Sigmoid colon (tissue), 3 donors: ENCODE measurements around the gene SUMO3.

Source experiments
- CTCF ChIP-seq, 4 experiments: fragments of 450-650 bp in 3 of 4; fragments of 200-600 bp in 1 of 4; IDR thresholded peaks; one replicate each; pipeline ENCODE4 v1.5.1; 2016 to 2019; ENCODE audit warnings: antibody characterized with exemption in 4 of 4, mild to moderate bottlenecking in 3 of 4, moderate library complexity in 2 of 4
- POLR2A ChIP-seq, 2 donors: fragments of 450-650 bp; IDR thresholded peaks; one replicate each; pipeline ENCODE4 v1.6.1; 2016; ENCODE audit warnings: antibody characterized with exemption in 2 of 2, mild to moderate bottlenecking in 2 of 2, moderate library complexity in 2 of 2

- TF ChIP-seq POLR2A (IDR thresholded peaks at IDR 0.05) (no peak), CTCF (IDR thresholded peaks at IDR 0.05) (no peak)
Observed at GRCh38 chr21:44820851-44821250, 3.0 kb upstream of the SUMO3 start.
